Left ventricle myocardium inferior (tissue), 1 donor: ENCODE results near the gene ASB15. TPM values are rescaled to one million over a fixed set of nuclear protein-coding genes. Genes with fewer than 3 reads are reported as not detected.

ENCODE experiments used
- DNase-seq: peaks from one replicate; pipeline ENCODE4 v3.0.0-alpha.2; 2020
- H3K27ac ChIP-seq: fragments of 200-600 bp; replicated peaks from 2 replicates; pipeline ENCODE4 v1.8.0; 2021
- H3K27me3 ChIP-seq: fragments of 200-600 bp; 2 replicates; pipeline ENCODE4 v1.8.0; 2021; ENCODE audit warnings: low read depth
- H3K36me3 ChIP-seq: fragments of 200-600 bp; 2 replicates; pipeline ENCODE4 v1.8.0; 2021
- H3K4me1 ChIP-seq: fragments of 200-600 bp; 2 replicates; pipeline ENCODE4 v1.8.0; 2021
- H3K4me3 ChIP-seq: fragments of 200-600 bp; 2 replicates; pipeline ENCODE4 v1.8.0; 2021; ENCODE audit warnings: mild to moderate bottlenecking, moderate library complexity
- H3K9me3 ChIP-seq: fragments of 200-600 bp; replicated peaks from 2 replicates; pipeline ENCODE4 v1.8.0; 2021
- CTCF ChIP-seq: fragments of 200-600 bp; IDR thresholded peaks from 2 replicates; pipeline ENCODE4 v1.8.0; 2021; ENCODE audit warnings: antibody characterized with exemption, mild to moderate bottlenecking, borderline replicate concordance
- intact Hi-C: fragments of 100-400 bp; cut with micrococcal nuclease; formaldehyde crosslinking; loops from one replicate; pipeline ENCODE4 v1.11.0; 2022
- total RNA-seq: library from RNA; stranded (reverse); fragmentation: NEBNext Ultra II Directional; extraction: Animal tissue kit (Norgen Biotek cat#: 25700); gene quantifications from one replicate; pipeline ENCODE4 v1.2.1, GENCODE V29; 2021
- donor health status: DM: no; HTN: yes; CAD: no; lungs with severe emphysema.

ASB15 gene
- total RNA-seq, 1 donor from 2014 or later, result 76.8 TPM

- Histone ChIP-seq H3K27ac (peak overlapping the region; percentile 56), H3K4me3 (no peak overlapping the region), H3K27me3 (no peaks in the 10 kb centered on the region), H3K36me3 (no peaks in the 10 kb centered on the region), H3K9me3 (no peaks in the 10 kb centered on the region), H3K4me1 (peaks cover 60% of the 10 kb centered on the region)
- TF ChIP-seq CTCF, result no peak
- intact Hi-C loops, result no loop called here
- no peak for DNase-seq
Observed at GRCh38 chr7:123652406-123652805, 50.8 kb downstream of the ASB15 start.

- Histone ChIP-seq H3K9me3 (no peaks in the 10 kb centered on the region), H3K27ac (peak overlapping the region; percentile 93), H3K4me1 (peaks cover 60% of the 10 kb centered on the region), H3K36me3 (no peaks in the 10 kb centered on the region), H3K27me3 (no peaks in the 10 kb centered on the region), H3K4me3 (no peak overlapping the region)
- DNase-seq, result no peak
- no peak for TF ChIP-seq CTCF
- intact Hi-C loops, result no loop called here
Observed at GRCh38 chr7:123653162-123653561, 51.5 kb downstream of the ASB15 start.

GRCh38 chr7:123655614-123656013 lies 54.0 kb downstream of the ASB15 start, which contains the start of gene LMOD2:
Gene LMOD2, plus strand, starts transcription at chr7:123655866. Its CDS starts 98 bp downstream, at chr7:123655964.
- H3K4me1 ChIP-seq, result peaks cover 50% of the 10 kb centered on the region

GRCh38 chr7:123656544-123657303 lies 55.1 kb downstream of the ASB15 start:
- intact Hi-C loops, result no loop called here
- H3K9me3 ChIP-seq, result no peaks in the 10 kb centered on the region
- no peak for TF ChIP-seq CTCF
- no peak for DNase-seq
- peak overlapping the region; percentile 93 for H3K27ac ChIP-seq
- peaks cover 49% of the 10 kb centered on the region for H3K4me1 ChIP-seq
- peak overlapping the region; percentile 71 for H3K4me3 ChIP-seq
- H3K27me3 ChIP-seq, result no peaks in the 10 kb centered on the region
- peaks cover 9% of the 10 kb centered on the region for H3K36me3 ChIP-seq

More at GRCh38 chr7:123655614-123656013, 54.0 kb downstream of the ASB15 start, which contains the start of gene LMOD2:
- Histone ChIP-seq H3K27ac (peak within 1 kb of the TSS; percentile 93), H3K36me3 (peaks cover 9% of the 10 kb centered on the region), H3K9me3 (no peaks in the 10 kb centered on the region), H3K4me3 (peak within 1 kb of the TSS; percentile 71), H3K27me3 (no peaks in the 10 kb centered on the region)
- intact Hi-C loops, result no loop called here
- no peak for TF ChIP-seq CTCF
- DNase-seq, result peak; percentile 65

GRCh38 chr7:123657304-123657685 lies 55.7 kb downstream of the ASB15 start:
- H3K4me1 ChIP-seq, result peaks cover 46% of the 10 kb centered on the region
- peak overlapping the region; percentile 71 for H3K4me3 ChIP-seq
- no peak for TF ChIP-seq CTCF
- H3K36me3 ChIP-seq, result peaks cover 10% of the 10 kb centered on the region
- peak; percentile 24 for DNase-seq
- no peaks in the 10 kb centered on the region for H3K27me3 ChIP-seq
- intact Hi-C loops, result no loop called here
- peak overlapping the region; percentile 93 for H3K27ac ChIP-seq
- no peaks in the 10 kb centered on the region for H3K9me3 ChIP-seq
